Fibroblast of the conjunctiva (primary cell): ENCODE measurements around the gene WNT9B.

Experiments used
- DNase-seq: peaks from one replicate; pipeline ENCODE4 v3.0.0-alpha.2; 2010; ENCODE audit warnings: low read depth

WNT9B gene

GRCh38 chr17:46883871-46884520, 32.6 kb downstream of the WNT9B start:
- DNase-seq, result no peak

GRCh38 chr17:46884552-46884951, 33.2 kb downstream of the WNT9B start:
- DNase-seq, result no peak

- DNase-seq, result no peak
These were observed 34.3 kb downstream of the WNT9B start for GRCh38 chr17:46885415-46886309.

- no peak for DNase-seq
These were observed 34.9 kb downstream of the WNT9B start for GRCh38 chr17:46886310-46886663.

GRCh38 chr17:46887717-46888116, 36.3 kb downstream of the WNT9B start:
- DNase-seq, result no peak

GRCh38 chr17:46888727-46889126, 37.3 kb downstream of the WNT9B start:
- DNase-seq, result no peak

GRCh38 chr17:46889519-46889918, 38.1 kb downstream of the WNT9B start:
- no peak for DNase-seq

- no peak for DNase-seq
These were observed 38.7 kb downstream of the WNT9B start for GRCh38 chr17:46889992-46890564.

- no peak for DNase-seq
These were observed 39.3 kb downstream of the WNT9B start for GRCh38 chr17:46890638-46891037.

- DNase-seq, result no peak
These were observed 40.9 kb downstream of the WNT9B start for GRCh38 chr17:46892192-46892703.

- no peak for DNase-seq
These were observed 42.6 kb downstream of the WNT9B start for GRCh38 chr17:46894024-46894423.

GRCh38 chr17:46894476-46895151, 43.2 kb downstream of the WNT9B start:
- DNase-seq, result no peak

GRCh38 chr17:46895171-46895570, 43.8 kb downstream of the WNT9B start:
- no peak for DNase-seq

GRCh38 chr17:46896991-46897390, 45.6 kb downstream of the WNT9B start:
- DNase-seq, result no peak

GRCh38 chr17:46898364-46898763, 47.0 kb downstream of the WNT9B start:
- DNase-seq, result no peak

- no peak for DNase-seq
These were observed 47.5 kb downstream of the WNT9B start for GRCh38 chr17:46898860-46899259.

- DNase-seq, result no peak
These were observed 49.9 kb downstream of the WNT9B start for GRCh38 chr17:46901291-46901690.

GRCh38 chr17:46903762-46904672, 52.6 kb downstream of the WNT9B start:
- no peak for DNase-seq

- no peak for DNase-seq
These were observed 56.8 kb downstream of the WNT9B start for GRCh38 chr17:46908068-46908737.

GRCh38 chr17:46910179-46910927, 59.0 kb downstream of the WNT9B start:
- no peak for DNase-seq
